Stimulated activated CD4-positive, alpha-beta T cell treated with anti-CD3 and anti-CD28 coated beads, Interleukin-15, amount 100 ng/mL, for 1 hour (primary cell): ENCODE data around the gene ATP6V0C.
"Not testable (repeated sequence)": the region's sequence is repeated elsewhere in the genome, so short reads cannot be mapped to it uniquely, and the experiment has no call there.

Source experiments
- DNase-seq, 2 donors: peaks; one replicate each; pipeline ENCODE4 v3.0.0-alpha.2; 2020; ENCODE audit warnings: low read depth in 1 of 2, low spot score in 1 of 2

The ATP6V0C gene

DNA sequence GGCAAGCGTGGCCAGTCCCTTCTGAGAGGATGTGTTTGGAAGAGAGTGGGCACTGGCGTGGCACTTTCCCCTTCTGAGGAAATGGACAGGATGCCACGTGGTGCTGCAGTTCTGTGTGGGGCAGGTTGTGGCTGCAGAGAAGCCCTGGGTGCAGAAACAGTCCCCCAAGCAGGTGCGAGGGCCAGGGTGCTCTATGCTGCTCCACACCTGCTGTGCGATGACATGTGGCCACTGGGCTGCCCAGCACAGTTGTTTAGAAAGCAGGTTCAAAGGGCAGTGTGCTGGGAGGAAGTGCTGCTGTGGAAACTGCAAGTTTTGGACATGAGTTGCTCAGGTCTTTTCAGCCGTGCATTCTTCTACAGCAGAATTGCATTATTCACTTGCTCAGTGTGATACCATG lies 27.7 kb downstream of the ATP6V0C start:
- not testable (repeated sequence) for DNase-seq

DNA sequence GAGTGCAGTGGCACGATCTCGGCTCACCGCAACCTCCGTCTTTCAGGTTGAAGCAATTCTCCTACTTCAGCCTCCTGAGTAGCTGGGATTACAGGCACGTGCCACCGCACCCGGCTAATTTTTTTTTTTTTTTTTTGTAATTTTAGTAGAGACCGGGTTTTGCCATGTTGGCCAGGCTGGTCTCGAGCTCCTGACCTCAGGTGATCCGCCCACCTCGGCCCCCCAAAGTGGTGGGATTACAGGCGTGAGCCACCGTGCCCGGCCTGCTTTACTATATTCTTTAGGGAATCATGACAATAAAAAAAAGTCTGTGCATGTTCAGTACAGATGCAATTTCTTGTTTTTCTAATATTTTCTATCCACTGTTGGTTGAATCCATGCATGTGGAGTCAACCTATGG lies 30.0 kb downstream of the ATP6V0C start:
- not testable (repeated sequence) for DNase-seq

- not testable (repeated sequence) for DNase-seq
These were observed 36.6 kb downstream of the ATP6V0C start for GRCh38 chr16:2550283-2550878.

DNA sequence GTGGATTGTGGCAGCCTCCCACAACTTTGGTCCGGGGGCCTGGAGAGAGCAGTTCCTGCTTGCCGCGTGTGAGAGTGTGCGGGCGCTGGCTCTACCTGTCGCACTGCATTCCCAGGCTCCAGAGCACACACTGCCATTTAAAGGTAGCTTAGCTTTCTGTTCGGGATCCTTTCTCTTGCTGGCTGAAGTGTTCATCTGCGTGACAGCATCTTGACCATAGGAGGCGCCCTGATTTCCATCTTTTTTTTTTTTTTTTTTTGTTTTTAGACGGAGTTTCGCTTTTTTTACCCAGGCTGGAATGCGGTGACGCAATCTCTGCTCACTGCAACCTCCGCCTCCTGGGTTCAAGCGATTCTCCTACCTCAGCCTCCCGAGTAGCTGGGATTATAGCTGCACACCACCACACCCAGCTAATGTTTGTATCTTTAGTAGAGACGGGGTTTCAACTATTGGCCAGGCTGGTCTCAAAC lies 37.7 kb downstream of the ATP6V0C start:
- not testable (repeated sequence) for DNase-seq

DNA sequence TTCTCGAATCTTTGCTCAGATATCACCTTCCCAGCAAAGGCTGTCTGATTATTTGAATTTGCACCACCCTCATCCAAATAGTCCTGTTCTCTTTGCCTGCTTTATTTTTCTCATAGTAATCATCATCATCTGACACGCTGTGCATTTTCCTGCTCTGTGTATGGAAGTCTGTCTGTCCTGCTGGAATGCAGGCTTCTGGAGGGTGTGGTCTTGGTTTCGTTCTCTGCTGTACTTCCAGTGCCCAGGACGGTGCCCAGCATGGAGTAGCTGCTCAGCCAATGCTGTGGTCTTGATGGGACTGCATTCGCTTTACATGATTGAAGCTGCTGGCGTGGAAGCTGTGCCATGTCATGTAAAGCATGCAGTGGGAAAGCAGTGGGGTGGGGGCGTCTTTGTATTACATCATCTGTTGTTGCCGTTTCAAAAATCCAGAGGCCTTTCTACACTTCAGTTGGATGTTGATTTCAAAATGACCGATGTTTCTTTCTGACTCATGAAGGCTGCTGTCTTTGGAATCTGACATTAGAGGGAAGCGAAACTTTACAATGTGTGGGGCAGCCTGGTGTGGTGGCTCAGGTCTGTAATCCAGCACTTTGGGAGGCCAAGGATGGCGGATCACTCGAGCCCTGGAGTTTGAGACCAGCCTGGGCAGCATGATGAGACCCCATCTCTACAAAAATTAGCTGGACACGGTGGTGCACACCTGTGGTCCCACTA lies 41.1 kb downstream of the ATP6V0C start:
- not testable (repeated sequence) for DNase-seq

DNA sequence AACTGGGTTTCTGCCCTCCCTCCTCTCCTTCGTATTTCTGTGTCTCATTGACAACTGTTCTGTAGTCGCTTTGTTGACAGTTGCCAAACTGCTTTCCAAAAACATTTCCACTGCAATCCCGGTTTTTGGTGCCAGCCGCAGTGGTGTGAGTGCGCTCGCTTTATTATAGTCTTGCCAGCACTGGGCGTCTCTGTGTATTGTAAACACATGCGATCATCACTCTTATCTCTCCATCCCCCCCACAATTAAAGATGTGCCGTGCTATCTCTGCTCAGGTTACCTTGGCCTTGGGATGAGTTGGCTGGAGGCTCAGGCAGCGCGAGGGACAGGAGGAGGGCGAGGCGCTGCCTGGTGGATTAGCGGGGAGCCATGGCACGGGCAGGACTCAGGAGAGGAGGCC lies 43.4 kb downstream of the ATP6V0C start:
- DNase-seq = not testable (repeated sequence)

GRCh38 chr16:2560131-2560797 lies 46.5 kb downstream of the ATP6V0C start:
- DNase-seq = not testable (repeated sequence)

- DNase-seq = peak in 1 of 2 donors; percentile 58
These were observed 47.0 kb downstream of the ATP6V0C start for GRCh38 chr16:2560798-2561133.

GRCh38 chr16:2567506-2567905 lies 53.8 kb downstream of the ATP6V0C start:
- DNase-seq = not testable (repeated sequence)

GRCh38 chr16:2568573-2568972 lies 54.8 kb downstream of the ATP6V0C start:
- DNase-seq = not testable (repeated sequence)
